Panc1 (cell line): ENCODE measurements around the gene NUDT22. TPM values are rescaled to one million over a fixed set of nuclear protein-coding genes. Genes with fewer than 3 reads are reported as not detected.

ENCODE experiments used
- ATAC-seq: fragments of 200-7000 bp; cut with Tn5 transposase; 2 replicates; pipeline ENCODE4 v1.9.1; 2020; ENCODE audit warnings: mild to moderate bottlenecking, moderate library complexity
- BruUV-seq: library from RNA; stranded (reverse); fragments of 400-500 nt; replicated peaks from 2 replicates; lab custom pipeline; 2021; lab: Mats Ljungman, UMichigan
- CTCF ChIA-PET: fragments of 300-600 bp; sonication (Branson Sonifier 250); formaldehyde crosslinking; loops from one replicate; lab custom pipeline; 2022; ENCODE audit warnings: antibody characterized with exemption; lab: Charles Lee
- POLR2A ChIA-PET: fragments of 300-600 bp; sonication (Branson Sonifier 250); formaldehyde crosslinking; loops from one replicate; lab custom pipeline; 2022; ENCODE audit warnings: antibody characterized with exemption; lab: Charles Lee
- DNase-seq: peaks from one replicate; pipeline ENCODE4 v3.0.0-alpha.2; 2010; ENCODE audit warnings: low read depth, low spot score
- H3K27ac ChIP-seq: 2 replicates; pipeline ENCODE4 v1.5.1; 2011; ENCODE audit warnings: mild to moderate bottlenecking, low read length, inconsistent platforms
- H3K27me3 ChIP-seq: fragments of 200-500 bp; sonication (Bioruptor generic); 2 replicates; pipeline ENCODE4 v1.6.0; 2014; ENCODE audit warnings: low read length, inconsistent platforms; ENCODE audit not compliant: control insufficient read depth, insufficient read depth
- H3K36me3 ChIP-seq: fragments of 200-500 bp; sonication (Bioruptor generic); 2 replicates; pipeline ENCODE4 v1.5.1; 2014; ENCODE audit warnings: inconsistent platforms, mild to moderate bottlenecking, low read length, moderate library complexity; ENCODE audit not compliant: control insufficient read depth, insufficient read depth
- H3K4me1 ChIP-seq: 2 replicates; pipeline ENCODE4 v1.5.1; 2011; ENCODE audit warnings: inconsistent platforms, mild to moderate bottlenecking, low read length, moderate library complexity; ENCODE audit not compliant: control insufficient read depth, insufficient read depth
- H3K4me3 ChIP-seq, 2 experiments: 2 replicates each; pipeline ENCODE4 v1.5.1; 2011 to 2012; ENCODE audit warnings: low read depth in 2 of 2, low read length in 2 of 2, mild to moderate bottlenecking in 2 of 2, inconsistent platforms in 1 of 2, moderate library complexity in 1 of 2
- H3K9me3 ChIP-seq: fragments of 200-500 bp; sonication (Bioruptor generic); 2 replicates; pipeline ENCODE4 v1.5.1; 2014; ENCODE audit warnings: low read depth, mild to moderate bottlenecking, inconsistent platforms, low read length, moderate library complexity; ENCODE audit not compliant: control insufficient read depth, insufficient read depth
- CTCF ChIP-seq: fragments of 450-650 bp; IDR thresholded peaks from 2 replicates; pipeline ENCODE4 v1.5.1; 2017; ENCODE audit warnings: mild to moderate bottlenecking
- POLR2AphosphoS5 ChIP-seq: IDR thresholded peaks from 2 replicates; pipeline ENCODE4 v1.6.1; 2012; ENCODE audit warnings: mild to moderate bottlenecking, low read depth, low read length, moderate library complexity
- REST ChIP-seq, 2 experiments: IDR thresholded peaks; 2 replicates each; pipeline ENCODE4 v1.6.1; 2011 to 2012; ENCODE audit warnings: low read depth in 2 of 2, control low read depth in 1 of 2, low read length in 1 of 2, mild to moderate bottlenecking in 1 of 2, moderate library complexity in 1 of 2; ENCODE audit not compliant: insufficient read depth in 1 of 2
- SIN3A ChIP-seq: IDR thresholded peaks from 2 replicates; pipeline ENCODE4 v1.6.1; 2012; ENCODE audit warnings: low read depth, mild to moderate bottlenecking, low read length, moderate library complexity, borderline replicate concordance; ENCODE audit not compliant: insufficient read depth
- TCF7L2 ChIP-seq: IDR thresholded peaks from 2 replicates; pipeline ENCODE4 v1.6.1; 2011; ENCODE audit warnings: mild to moderate bottlenecking, low read depth, low read length, inconsistent platforms
- in situ Hi-C: cut with HindIII; loops from 2 replicates; pipeline ENCODE4 v1.10.0; 2016; ENCODE audit warnings: low sequenced_read_pairs, low pct_unique_long_range_greater_than_20kb
- intact Hi-C: fragments of 100-400 bp; cut with micrococcal nuclease; formaldehyde crosslinking; loops from one replicate; pipeline ENCODE4 v1.10.0; 2022; ENCODE audit not compliant: unreplicated experiment
- total RNA-seq: library from RNA; stranded (reverse); gene quantifications from one replicate; pipeline ENCODE4 v1.2.1, GENCODE V29; 2021; ENCODE audit not compliant: unreplicated experiment

The NUDT22 gene
- total RNA-seq, 1 experiment from 2014 or later, result 98.8 TPM

GRCh38 chr11:64263021-64263946 lies 37.2 kb downstream of the NUDT22 start:
- in situ Hi-C loops (no loop called here), intact Hi-C loops (no loop called here)
- ATAC-seq, result no peak
- Histone ChIP-seq H3K27ac (no peak overlapping the region), H3K4me1 (peaks cover 6% of the 10 kb centered on the region), H3K27me3 (no peaks in the 10 kb centered on the region), H3K4me3 (no peak overlapping the region), H3K36me3 (no peaks in the 10 kb centered on the region), H3K9me3 (no peaks in the 10 kb centered on the region)
- DNase-seq, result no peak
- ChIA-PET POLR2A (interaction anchor here (0.6 kb wide), 1 partner anchor 14 kb away, joined by 3 read pairs; no protein-coding TSS in a partner anchor), CTCF (interaction anchor here (0.6 kb wide), 1 partner anchor 11 kb away, joined by 5 read pairs; no protein-coding TSS in a partner anchor)
- TF ChIP-seq SIN3A (no peak), POLR2AphosphoS5 (no peak), CTCF (no peak), REST (IDR thresholded peaks at IDR 0.05; ENCODE audit: insufficient read depth in 1 of 2, low read depth in 2 of 2, low read length in 1 of 2) (no peak), TCF7L2 (no peak)
- BruUV-seq, result no TSS peak

GRCh38 chr11:64263947-64264317 lies 37.9 kb downstream of the NUDT22 start:
- in situ Hi-C loops (no loop called here), intact Hi-C loops (no loop called here)
- Histone ChIP-seq H3K9me3 (no peaks in the 10 kb centered on the region), H3K27ac (no peak overlapping the region), H3K4me1 (peaks cover 13% of the 10 kb centered on the region), H3K27me3 (no peaks in the 10 kb centered on the region), H3K36me3 (no peaks in the 10 kb centered on the region), H3K4me3 (no peak overlapping the region)
- TF ChIP-seq POLR2AphosphoS5 (no peak), CTCF (no peak), TCF7L2 (no peak), REST (IDR thresholded peaks at IDR 0.05; ENCODE audit: insufficient read depth in 1 of 2, low read depth in 2 of 2, low read length in 1 of 2) (no peak), SIN3A (no peak)
- no peak for ATAC-seq
- no peak for DNase-seq
- CTCF ChIA-PET, result no interaction called here
- POLR2A ChIA-PET, result interaction anchor here (0.6 kb wide), 2 partner anchors 13 to 1032 kb away, joined by 3 to 9 read pairs; no protein-coding TSS in a partner anchor
- BruUV-seq, result no TSS peak
